Fibroblast of mammary gland (primary cell): ENCODE measurements around the gene AKAP13.

ENCODE experiments used
- DNase-seq: peaks from one replicate; pipeline ENCODE4 v3.0.0-alpha.2; 2010; ENCODE audit warnings: low read depth
- H3K4me3 ChIP-seq: 2 replicates; pipeline ENCODE4 v1.5.1; 2011; ENCODE audit warnings: low read depth, mild to moderate bottlenecking, low read length, moderate library complexity; ENCODE audit not compliant: control insufficient read depth
- TF ChIP-seq, protein P1 (sequence below): conservative IDR thresholded peaks from 2 replicates; pipeline ENCODE4 v1.5.1; 2011; ENCODE audit warnings: low read depth, low read length, inconsistent platforms; ENCODE audit not compliant: control insufficient read depth, insufficient read depth

Gene AKAP13

DNA sequence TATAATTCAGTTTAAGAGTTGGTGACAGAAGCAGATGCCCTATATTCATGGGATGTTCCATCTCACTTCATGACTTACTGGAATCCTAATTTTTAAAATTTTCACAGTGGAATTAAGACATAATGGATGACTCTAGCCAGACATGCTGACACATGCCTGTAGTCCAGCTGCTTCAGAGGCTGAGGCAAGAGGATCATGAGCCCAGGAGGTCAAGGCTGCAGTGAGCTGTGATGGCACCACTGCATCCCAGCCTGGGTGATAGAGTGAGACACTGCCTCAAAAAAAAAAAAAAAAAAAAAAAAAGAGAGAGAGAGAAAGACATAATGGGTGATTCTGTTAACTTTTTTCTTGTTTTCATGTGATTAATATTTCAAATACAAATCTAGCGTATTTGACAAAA is 290.8 kb downstream of the AKAP13 start:
- TF ChIP-seq, protein P1, sequence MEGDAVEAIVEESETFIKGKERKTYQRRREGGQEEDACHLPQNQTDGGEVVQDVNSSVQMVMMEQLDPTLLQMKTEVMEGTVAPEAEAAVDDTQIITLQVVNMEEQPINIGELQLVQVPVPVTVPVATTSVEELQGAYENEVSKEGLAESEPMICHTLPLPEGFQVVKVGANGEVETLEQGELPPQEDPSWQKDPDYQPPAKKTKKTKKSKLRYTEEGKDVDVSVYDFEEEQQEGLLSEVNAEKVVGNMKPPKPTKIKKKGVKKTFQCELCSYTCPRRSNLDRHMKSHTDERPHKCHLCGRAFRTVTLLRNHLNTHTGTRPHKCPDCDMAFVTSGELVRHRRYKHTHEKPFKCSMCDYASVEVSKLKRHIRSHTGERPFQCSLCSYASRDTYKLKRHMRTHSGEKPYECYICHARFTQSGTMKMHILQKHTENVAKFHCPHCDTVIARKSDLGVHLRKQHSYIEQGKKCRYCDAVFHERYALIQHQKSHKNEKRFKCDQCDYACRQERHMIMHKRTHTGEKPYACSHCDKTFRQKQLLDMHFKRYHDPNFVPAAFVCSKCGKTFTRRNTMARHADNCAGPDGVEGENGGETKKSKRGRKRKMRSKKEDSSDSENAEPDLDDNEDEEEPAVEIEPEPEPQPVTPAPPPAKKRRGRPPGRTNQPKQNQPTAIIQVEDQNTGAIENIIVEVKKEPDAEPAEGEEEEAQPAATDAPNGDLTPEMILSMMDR = no peak
- H3K4me3 ChIP-seq = no peak overlapping the region
- peak; percentile 42 for DNase-seq

DNA sequence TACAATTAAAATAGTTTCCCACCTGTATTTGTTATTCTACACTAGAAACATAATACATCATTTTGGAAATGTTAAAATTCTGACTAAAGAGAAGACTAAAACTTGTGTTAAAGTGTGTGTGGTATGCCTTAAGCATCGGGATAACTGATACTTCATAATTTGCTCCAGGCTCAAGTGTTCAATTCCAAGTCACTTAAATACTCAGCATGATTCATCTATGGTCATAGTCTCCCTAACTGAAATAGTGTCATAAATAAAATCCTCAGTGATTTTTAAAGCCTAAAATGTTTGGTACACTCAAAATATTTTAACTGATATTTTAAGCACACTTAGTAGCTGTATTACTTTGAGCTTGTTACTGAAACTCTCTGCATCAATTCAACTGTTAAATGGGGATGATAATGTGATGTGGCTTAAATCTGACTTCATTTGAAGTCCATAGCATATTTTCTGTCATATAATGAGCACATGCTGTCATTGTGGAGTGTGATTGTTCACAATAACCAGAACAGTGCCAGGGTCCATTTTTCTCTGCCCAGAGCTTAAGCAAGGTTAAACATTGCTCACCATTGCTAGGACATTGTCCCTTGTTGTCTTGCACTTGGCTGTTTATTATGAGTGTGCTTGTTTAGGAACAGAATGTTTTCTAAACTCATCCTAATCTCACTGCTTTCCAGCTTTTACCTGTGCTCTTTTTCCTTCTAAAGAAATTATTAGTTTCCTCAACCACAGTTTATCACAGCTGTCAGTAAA is 292.1 kb downstream of the AKAP13 start:
- H3K4me3 ChIP-seq = no peak overlapping the region
- peak; percentile 55 for DNase-seq
- TF ChIP-seq, protein P1 = no peak

DNA sequence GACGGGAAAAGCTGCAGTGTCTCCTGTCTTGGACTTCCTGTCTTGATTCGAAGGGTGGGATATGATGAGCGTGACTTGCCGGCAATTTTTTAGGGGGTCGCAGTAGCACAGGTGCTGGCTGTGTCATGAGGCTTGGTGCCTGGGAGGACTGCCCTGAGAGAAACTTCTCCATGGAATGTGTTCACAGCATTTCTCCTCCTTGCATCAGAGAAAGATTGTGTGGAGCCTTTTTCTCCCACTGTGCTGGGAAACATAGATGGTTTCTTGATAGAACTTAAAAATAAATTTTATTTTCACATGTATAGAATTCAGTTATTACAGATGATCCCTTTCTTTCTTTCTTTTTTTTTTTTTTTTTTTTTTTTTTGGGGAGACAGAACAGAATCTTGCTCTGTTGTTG is 292.9 kb downstream of the AKAP13 start:
- no peak overlapping the region for H3K4me3 ChIP-seq
- TF ChIP-seq, protein P1 = no peak
- DNase-seq = no peak

DNA sequence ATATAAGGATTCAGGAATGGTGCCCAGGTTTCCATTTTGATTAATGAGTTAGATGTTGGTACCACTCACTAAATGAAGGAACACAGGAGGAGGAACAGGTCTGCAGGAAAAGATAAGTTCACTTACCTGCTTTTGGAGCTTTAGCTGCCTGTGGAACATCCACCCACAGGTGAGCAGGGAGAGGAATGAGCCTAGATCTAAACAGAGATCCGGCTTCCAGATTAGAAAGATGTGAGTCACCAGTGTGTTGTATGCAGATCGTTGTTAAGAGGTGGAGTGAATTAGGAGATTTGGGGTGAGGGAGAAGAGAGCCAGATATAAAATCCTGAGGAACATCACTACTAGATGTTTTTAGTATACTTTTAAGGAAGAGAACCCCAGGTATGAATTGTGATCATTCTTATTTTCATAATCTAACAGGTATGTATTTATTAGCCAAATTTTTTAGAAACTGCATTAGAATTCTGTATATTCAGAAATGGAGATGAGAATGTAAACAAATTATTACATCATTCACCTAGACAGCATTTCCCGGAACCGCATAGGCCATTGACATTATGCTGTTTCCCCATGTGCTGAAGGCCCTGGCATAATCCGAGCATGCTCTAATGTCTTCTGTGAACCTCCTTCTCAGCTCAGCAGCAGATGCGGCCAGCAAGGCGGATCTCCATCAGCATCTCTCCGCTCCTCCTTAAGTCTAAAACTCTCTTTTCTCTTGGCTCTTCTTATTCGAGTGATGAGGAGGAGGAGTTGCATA is 296.1 kb downstream of the AKAP13 start:
- TF ChIP-seq, protein P1 = no peak
- DNase-seq = no peak
- H3K4me3 ChIP-seq = no peak overlapping the region

DNA sequence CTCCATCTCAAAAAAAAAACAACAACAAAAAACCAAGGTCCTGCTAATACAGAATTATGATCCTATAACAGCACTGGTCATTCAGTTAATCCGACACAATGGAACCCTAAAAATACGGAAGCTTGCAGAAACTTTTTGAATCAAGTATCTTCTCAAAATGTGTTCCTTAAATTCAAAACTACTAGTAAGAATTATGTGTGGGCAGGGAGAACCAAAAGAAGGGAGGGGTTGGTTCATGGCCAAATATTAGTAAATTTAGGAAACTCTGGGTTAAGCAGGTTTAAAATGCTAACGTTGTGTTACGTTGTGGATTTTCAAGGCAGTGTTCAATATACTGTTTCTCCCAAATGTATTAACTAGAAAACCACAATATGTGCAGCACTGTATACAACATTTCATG is 298.8 kb downstream of the AKAP13 start:
- no peak overlapping the region for H3K4me3 ChIP-seq
- TF ChIP-seq, protein P1 = no peak
- DNase-seq = no peak

DNA sequence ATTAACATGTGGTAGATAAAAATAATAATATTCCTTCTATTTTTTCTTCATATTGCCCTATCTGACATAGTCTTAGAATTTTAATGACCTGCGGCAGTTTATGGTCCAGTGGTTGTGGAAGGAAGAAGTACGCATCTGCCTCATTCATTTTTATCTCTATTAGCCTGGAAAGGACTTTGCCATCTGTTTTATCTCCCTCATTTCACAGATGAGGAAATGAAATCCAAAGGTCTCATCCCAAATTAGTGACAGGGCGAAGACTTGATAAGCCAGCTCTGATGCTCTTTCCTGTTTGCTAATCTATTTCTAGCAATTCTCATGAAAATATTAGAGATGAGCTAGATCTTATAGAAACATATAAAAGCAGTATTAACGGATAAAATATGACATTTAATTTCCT is 301.0 kb downstream of the AKAP13 start:
- no peak for DNase-seq
- TF ChIP-seq, protein P1 = no peak

More for the DNA sequence above, 301.0 kb downstream of the AKAP13 start:
- H3K4me3 ChIP-seq = no peak overlapping the region
